HG03045 (cell line): ENCODE results near the gene ZFHX3.

Source experiments
- ATAC-seq: cut with Tn5 transposase; IDR thresholded peaks from one replicate; pipeline ENCODE4 v1.9.1; 2021; ENCODE audit warnings: mild to moderate bottlenecking, moderate library complexity; ENCODE audit not compliant: unreplicated experiment

The ZFHX3 gene

DNA sequence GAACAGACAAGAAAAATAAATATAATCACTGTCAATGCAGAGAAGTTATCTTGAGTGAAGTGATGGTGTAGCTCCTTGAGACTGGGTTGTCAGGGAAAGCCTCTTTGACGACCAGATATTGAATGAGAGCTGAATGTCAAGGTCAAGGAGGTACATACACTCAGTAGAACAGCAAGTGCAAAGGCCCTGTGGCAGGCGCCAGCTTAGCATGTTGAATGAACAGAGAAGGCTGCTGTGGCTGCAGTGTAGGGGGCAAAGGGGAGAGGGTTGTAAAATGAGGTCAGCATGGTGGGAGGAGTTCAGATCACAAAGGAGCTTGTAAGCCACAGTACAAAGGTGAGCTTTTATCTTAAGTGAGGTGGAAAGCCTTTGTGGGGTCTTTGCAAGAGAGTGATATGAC is 111.5 kb downstream of the ZFHX3 start:
- no peak for ATAC-seq

GRCh38 chr16:72935896-72936295 is 112.0 kb downstream of the ZFHX3 start:
- no peak for ATAC-seq

DNA sequence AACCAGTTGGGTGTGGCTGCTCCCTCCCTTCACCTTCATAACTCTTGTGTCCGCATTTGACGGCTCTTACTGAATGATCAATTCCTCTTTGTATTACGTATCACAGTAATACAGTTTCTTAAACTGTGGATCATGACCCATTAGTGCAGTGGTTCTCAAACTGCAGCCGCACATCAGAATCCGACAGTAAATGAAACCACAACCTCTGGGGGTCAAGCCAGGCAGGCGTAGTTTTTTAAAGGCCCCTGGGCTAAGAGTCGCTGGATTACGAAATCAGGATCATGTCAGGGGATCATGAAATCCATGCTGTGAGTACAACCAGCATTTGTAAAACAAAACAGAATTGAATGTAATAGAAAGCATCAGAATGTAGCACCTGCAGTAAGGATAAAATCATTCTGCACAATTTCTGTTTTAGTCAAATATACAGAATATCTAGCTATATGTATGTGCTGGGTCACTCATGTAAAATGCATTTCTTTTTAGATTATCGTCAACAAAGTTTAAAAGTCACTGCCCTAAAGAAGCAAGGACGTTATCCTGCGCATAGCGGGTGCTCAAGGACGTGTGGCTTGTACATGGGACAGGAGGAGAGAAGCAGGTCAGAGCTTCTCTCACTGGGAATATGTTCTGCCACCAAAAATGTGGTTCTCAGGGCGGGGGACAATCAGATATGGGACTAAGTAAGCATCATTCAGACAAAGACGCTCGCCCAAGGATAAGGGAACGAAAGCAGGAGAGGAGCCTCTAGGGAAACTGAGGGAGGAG is 113.1 kb downstream of the ZFHX3 start:
- ATAC-seq, result no peak

GRCh38 chr16:72932677-72933335 is 115.1 kb downstream of the ZFHX3 start:
- ATAC-seq, result no peak

DNA sequence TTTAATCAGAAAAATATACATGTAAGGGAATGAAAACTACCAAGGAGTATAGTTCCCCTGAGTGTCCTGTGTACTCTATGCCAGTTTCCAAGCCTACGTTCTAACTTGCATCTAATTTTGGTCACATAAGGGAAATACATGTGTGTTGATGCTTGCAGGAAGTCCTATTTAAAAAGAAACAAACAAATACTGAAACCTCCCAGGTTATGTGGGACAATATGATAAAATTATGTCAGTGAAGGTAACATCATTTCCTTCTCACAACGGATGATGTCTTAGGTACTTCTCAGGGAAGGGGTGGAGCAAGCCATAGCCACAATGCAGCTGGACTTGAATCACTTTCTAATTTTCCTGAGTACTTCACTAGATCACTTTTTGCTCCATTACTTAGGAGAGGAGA is 115.9 kb downstream of the ZFHX3 start:
- ATAC-seq, result no peak

DNA sequence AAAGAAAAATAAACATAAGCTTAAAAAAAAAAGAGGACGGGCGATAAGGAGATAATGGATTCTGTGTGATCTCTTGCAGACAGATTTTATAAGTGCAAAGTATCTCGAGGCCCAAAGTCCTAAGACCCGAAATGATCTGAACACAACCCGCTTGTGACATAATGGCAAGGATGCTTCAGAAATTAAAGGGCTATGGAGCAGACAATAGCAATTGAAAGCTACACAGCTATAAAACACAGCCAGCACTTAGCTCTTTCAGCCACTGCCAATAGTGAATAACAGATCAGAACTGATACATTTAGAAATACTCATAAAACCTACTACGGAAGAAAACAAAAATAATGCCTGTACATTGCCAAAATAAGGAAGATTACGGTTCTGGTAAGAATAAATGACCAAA is 117.5 kb downstream of the ZFHX3 start:
- no peak for ATAC-seq

DNA sequence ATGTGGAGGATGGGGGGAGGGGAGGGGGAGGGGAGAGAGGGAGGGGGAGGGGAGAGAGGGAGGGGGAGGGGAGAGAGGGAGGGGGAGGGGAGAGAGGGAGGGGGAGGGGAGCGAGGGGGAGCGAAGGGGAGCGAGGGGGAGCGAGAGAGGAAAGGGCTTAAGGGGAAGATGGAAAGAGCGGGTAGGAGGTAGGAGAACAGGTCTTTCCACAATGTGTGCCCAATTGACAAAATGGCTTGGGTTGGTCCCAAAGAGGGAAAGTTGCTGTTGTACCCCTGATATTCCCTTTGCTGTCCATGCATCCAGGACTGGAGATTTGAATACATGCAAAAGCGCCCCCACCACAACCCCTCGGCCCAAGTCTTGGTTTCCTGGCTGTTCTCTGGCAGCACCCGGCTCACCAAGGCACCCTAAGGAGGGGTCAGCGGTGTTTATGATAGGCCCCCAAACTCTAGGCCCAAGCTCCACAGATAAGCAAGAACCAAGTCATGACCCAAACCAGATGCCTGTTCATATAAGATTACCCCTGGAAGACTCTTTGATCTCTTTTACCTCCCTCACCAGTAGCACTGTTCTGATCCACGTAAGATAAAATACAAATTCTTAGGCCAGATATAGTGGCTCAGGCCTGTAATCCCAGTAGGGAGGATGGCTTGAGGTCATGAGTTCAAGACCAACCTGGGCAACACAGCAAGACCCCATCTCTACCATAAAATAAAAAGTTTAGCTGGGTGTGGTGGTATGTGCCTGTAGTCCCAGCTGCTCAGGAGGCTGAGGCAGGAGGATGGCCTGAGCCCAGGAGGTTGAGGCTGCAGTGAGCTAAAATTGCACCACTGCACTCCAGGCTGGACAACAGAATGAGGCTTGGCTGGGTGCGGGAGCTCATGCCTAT is 119.6 kb downstream of the ZFHX3 start:
- ATAC-seq, result no peak

DNA sequence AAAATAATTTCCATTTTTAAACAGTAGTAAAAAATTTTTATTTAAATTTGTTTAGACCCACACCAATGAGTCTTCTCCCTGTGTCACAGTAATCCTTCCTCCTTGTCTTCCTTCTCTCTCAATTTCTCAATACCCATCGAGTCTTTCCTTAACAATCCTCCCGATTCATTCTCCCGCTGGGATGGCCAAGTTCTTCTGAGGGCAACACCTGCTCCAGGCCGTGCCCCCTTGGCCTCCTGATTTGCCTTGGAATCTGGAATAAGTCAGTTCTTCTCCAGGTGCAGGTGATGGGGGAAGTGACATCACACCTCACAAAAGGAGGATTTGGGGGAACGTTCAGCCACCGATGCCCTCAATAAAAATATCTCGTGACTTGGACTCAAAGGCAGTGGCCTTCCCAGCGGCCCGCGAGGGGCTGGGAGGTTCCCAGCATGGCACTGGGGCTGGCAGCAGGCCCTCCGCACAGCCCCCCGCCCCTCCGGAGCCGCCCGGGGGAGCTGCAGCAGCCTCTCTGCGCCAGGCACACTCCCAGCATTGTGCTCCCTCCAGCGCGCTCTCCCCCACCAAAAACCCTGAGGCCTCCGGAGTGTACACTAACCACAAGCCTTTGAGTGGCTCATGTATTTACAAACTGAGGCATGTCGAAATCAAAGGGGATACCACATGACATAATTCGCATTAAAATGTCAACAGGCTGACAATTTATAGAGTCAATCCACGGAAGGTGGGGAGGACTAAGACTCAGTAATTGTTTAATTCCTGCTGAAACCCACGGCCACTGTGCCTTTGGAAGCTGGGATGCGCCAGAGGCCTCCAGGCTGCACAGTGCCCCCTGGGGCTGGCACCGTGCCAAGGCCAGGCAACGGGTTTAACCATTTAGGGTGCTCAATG is 120.5 kb downstream of the ZFHX3 start:
- no peak for ATAC-seq

- no peak for ATAC-seq
Measured at GRCh38 chr16:72926177-72927070, 121.5 kb downstream of the ZFHX3 start.

DNA sequence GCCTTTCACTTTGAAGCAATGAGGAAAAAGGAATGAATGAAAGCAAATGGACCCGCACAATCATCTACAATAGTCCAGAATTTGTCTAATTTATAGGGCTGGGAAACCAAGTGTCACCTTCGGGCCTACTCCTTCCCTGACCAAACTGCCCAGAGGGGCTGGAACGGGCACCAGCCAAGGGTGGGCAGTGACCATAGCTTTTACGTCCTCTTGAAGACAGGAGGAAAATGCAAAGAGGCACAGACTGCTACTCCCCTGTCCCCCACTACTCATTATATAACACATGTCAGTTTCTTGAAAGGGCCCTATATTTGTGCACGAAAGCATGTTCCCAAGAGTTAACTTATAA is 122.3 kb downstream of the ZFHX3 start:
- no peak for ATAC-seq

- ATAC-seq, result no peak
Measured at GRCh38 chr16:72924927-72925630, 122.8 kb downstream of the ZFHX3 start.

DNA sequence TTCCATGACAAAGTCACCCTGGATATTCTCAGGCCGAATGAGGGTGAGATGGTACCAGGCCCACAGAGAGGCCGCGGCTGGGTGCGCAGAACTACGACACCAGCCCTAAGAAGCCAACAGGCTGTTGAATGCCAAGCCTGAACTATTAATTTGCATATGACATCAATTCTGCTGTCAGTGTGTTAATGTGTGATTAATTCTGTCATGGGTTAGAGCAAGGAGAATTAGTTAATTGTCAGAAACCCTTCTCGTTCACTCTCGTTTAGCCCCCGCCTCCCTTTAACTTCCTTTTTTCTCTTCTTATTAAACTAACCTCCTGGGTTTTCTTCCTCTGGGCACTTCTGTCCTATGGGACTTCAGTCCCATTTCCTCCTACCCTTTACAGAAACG is 123.4 kb downstream of the ZFHX3 start:
- no peak for ATAC-seq

- ATAC-seq, result no peak
Measured at GRCh38 chr16:72923757-72924156, 124.2 kb downstream of the ZFHX3 start.

DNA sequence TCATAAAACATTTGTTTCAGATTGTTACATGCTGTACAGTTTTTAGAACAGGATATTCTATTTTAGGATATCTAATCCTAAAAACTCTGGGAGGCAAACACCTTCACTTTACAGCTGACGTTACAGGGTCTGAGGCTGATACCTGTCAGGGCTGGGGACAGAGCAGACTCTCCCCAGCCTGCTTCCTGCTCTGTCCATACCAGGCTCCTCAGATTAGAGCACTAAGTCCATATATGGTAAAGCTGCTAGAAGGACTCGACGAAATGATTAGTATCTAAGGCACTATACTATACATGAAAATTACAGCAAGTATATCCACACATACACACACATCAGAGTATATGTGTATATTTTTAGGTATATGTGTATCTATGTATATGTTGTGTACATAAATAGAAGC is 125.2 kb downstream of the ZFHX3 start:
- no peak for ATAC-seq

GRCh38 chr16:72921620-72922019 is 126.3 kb downstream of the ZFHX3 start:
- no peak for ATAC-seq

GRCh38 chr16:72921106-72921505 is 126.8 kb downstream of the ZFHX3 start:
- ATAC-seq, result no peak

DNA sequence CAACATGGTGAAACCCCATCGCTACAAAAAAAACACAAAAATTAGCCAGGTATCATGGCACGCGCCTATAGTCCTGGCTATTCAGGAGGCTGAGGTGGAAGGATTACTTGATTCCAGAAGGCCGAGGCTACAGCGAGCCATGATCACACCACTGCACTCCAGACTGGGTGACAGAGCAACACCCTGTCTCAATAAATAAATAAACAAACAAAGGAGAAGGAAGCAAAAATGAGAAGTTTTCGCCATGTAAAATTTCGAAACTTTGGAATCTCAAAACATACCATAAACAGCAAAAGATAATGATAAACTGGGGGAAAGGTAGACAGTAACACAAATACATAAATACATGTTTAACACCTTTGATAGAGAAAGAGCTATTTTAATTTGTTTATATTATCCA is 130.9 kb downstream of the ZFHX3 start:
- no peak for ATAC-seq

DNA sequence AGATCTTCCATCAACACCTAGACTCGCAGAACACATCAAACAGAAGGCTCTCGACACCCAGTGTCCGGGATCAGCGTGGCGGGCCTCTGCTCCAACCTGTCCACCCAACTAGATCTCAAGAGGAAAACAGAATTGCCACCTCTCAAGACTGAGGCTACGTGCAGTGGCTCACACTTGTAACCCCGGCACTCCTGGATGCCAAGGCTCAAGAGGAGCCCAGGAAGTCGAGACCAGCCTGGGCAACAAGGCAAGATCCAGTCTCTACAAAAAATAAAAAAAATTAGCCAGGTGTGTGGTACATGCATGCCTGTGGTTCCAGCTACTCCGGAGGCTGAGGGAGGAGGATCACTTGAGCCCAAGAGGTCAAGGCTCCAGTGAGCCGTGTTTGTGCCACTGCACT is 132.6 kb downstream of the ZFHX3 start:
- ATAC-seq, result no peak

GRCh38 chr16:72913551-72913950 is 134.4 kb downstream of the ZFHX3 start:
- no peak for ATAC-seq
